GM12878 (cell line): ENCODE measurements around the gene CACNA2D3. TPM values are rescaled to one million over a fixed set of nuclear protein-coding genes. Genes with fewer than 3 reads are reported as not detected.

Experiments used
- ATAC-seq: fragments of 200-7000 bp; cut with Tn5 transposase; 3 replicates; pipeline ENCODE4 v1.9.1; 2020; ENCODE audit warnings: mild to moderate bottlenecking, moderate library complexity
- BruUV-seq: library from RNA; stranded (reverse); fragments of 400-500 nt; replicated peaks from 2 replicates; lab custom pipeline; 2021; lab: Mats Ljungman, UMichigan
- CTCF ChIA-PET: fragments of 300-600 bp; sonication (Branson Sonifier 250); formaldehyde crosslinking; extraction: SDS; loops from one replicate; lab custom pipeline; 2021; ENCODE audit warnings: inconsistent platforms; lab: Yijun Ruan, JAX
- POLR2A ChIA-PET: fragments of 350-600 bp; formaldehyde crosslinking; extraction: SDS; loops from one replicate; lab custom pipeline; 2021; ENCODE audit warnings: inconsistent platforms; lab: Charles Lee
- RAD21 ChIA-PET: fragments of 300-600 bp; sonication (Branson Sonifier 250); formaldehyde crosslinking; loops from one replicate; lab custom pipeline; 2023; ENCODE audit warnings: antibody characterized with exemption; ENCODE audit not compliant: unreplicated experiment; lab: Charles Lee
- SMC1A ChIA-PET: fragments of 300-600 bp; sonication (Branson Sonifier 250); formaldehyde crosslinking; loops from one replicate; lab custom pipeline; 2023; ENCODE audit not compliant: unreplicated experiment, uncharacterized antibody; lab: Charles Lee
- DNase-seq: peaks from one replicate; pipeline ENCODE4 v3.0.0-alpha.2; 2011; ENCODE audit warnings: low read depth, low spot score
- FAIRE-seq: peaks from 3 replicates; lab custom pipeline; 2011; peaks lifted over from hg19 to GRCh38; lab: Jason Lieb, UNC
- H2AFZ ChIP-seq: 2 replicates; pipeline ENCODE4 v1.6.0; 2011; ENCODE audit warnings: low read depth, low read length, control low read depth; ENCODE audit not compliant: control insufficient read depth
- H3K27ac ChIP-seq: 2 replicates; pipeline ENCODE4 v1.5.1; 2011; ENCODE audit warnings: control low read depth; ENCODE audit not compliant: control insufficient read depth, insufficient read depth
- H3K27me3 ChIP-seq, 2 experiments: replicated peaks in 1 of 2; 2 replicates each; pipeline versions ENCODE4 v1.6.0 to v1.6.1; 2011; ENCODE audit warnings: low read length in 1 of 2; ENCODE audit not compliant: control insufficient read depth in 2 of 2, insufficient read depth in 2 of 2
- H3K36me3 ChIP-seq, 2 experiments: 2 replicates each; pipeline ENCODE4 v1.5.1; 2011; ENCODE audit warnings: low read length in 1 of 2; ENCODE audit not compliant: control insufficient read depth in 2 of 2, insufficient read depth in 2 of 2
- H3K4me1 ChIP-seq: 2 replicates; pipeline ENCODE4 v1.6.1; 2011; ENCODE audit warnings: mild to moderate bottlenecking, low read length, moderate library complexity, mixed read lengths; ENCODE audit not compliant: control insufficient read depth, insufficient read depth
- H3K4me2 ChIP-seq: 2 replicates; pipeline ENCODE4 v1.6.0; 2011; ENCODE audit warnings: control low read depth; ENCODE audit not compliant: control insufficient read depth, insufficient read depth
- H3K4me3 ChIP-seq: fragments of 200-600 bp; sonication (generic); 2 replicates; pipeline ENCODE4 v1.5.1; 2016
- H3K79me2 ChIP-seq: 2 replicates; pipeline ENCODE4 v1.6.0; 2011; ENCODE audit warnings: low read length; ENCODE audit not compliant: control insufficient read depth, insufficient read depth
- H3K9ac ChIP-seq: 2 replicates; pipeline ENCODE4 v1.8.0; 2011; ENCODE audit warnings: low read length, control low read depth, mixed read lengths; ENCODE audit not compliant: control insufficient read depth, insufficient read depth
- H3K9me3 ChIP-seq: replicated peaks from 3 replicates; pipeline ENCODE4 v1.5.1; 2011; ENCODE audit warnings: mild to moderate bottlenecking, low read length; ENCODE audit not compliant: control insufficient read depth, insufficient read depth
- H4K20me1 ChIP-seq: 2 replicates; pipeline ENCODE4 v1.6.0; 2011; ENCODE audit not compliant: control insufficient read depth, insufficient read depth
- EP300 ChIP-seq, 2 experiments: fragments of 150-350 bp in 1 of 2; IDR thresholded peaks; 2 replicates each; pipeline ENCODE4 v1.6.1; 2011 to 2012; ENCODE audit warnings: low read depth in 2 of 2, low read length in 2 of 2, borderline replicate concordance in 1 of 2, improper control_type of control experiment in 1 of 2, inconsistent platforms in 1 of 2; ENCODE audit not compliant: control insufficient read depth in 1 of 2
- FOXM1 ChIP-seq: IDR thresholded peaks from 2 replicates; pipeline ENCODE4 v1.6.1; 2012; ENCODE audit warnings: low read depth, mild to moderate bottlenecking, inconsistent platforms, low read length, moderate library complexity
- IRF4 ChIP-seq: IDR thresholded peaks from 2 replicates; pipeline ENCODE4 v1.6.1; 2011; ENCODE audit warnings: low read depth, low read length
- MEF2B ChIP-seq: fragments of 450-650 bp; IDR thresholded peaks from 2 replicates; pipeline ENCODE4 v1.6.1; 2018; ENCODE audit warnings: mild to moderate bottlenecking, moderate library complexity; ENCODE audit not compliant: partially characterized antibody, poor library complexity, severe bottlenecking
- MTA2 ChIP-seq: fragments of 450-650 bp; IDR thresholded peaks from 2 replicates; pipeline ENCODE4 v1.6.1; 2016; ENCODE audit warnings: low read depth, mild to moderate bottlenecking, moderate library complexity
- NFXL1 ChIP-seq: fragments of 450-650 bp; IDR thresholded peaks from 2 replicates; pipeline ENCODE4 v1.6.1; 2017; ENCODE audit warnings: antibody characterized with exemption, mild to moderate bottlenecking, borderline replicate concordance
- NR2F1 ChIP-seq: fragments of 450-650 bp; conservative IDR thresholded peaks from 2 replicates; pipeline ENCODE4 v1.6.1; 2017; ENCODE audit warnings: mild to moderate bottlenecking
- SREBF2 ChIP-seq: IDR thresholded peaks from 2 replicates; pipeline ENCODE4 v1.6.1; 2012; ENCODE audit warnings: mild to moderate bottlenecking, low read length
- SRF ChIP-seq, 2 experiments: IDR thresholded peaks; 2 replicates each; pipeline ENCODE4 v1.6.1; 2011; ENCODE audit warnings: low read depth in 2 of 2, low read length in 2 of 2, mild to moderate bottlenecking in 1 of 2, moderate library complexity in 1 of 2
- WGBS: methylation state at CpG from one replicate; pipeline ENCODE4 v1.1.6; 2016; ENCODE audit warnings: low lambda C conversion rate; ENCODE audit not compliant: insufficient replicate concordance, insufficient coverage; ENCODE audit errors: missing lambda C conversion rate; 5-methylcytosine and 5-hydroxymethylcytosine counted together
- in situ Hi-C: fragments of 300-500 bp; cut with MboI; formaldehyde crosslinking; loops from 9 replicates; pipeline ENCODE4 v1.14.3; 2018; ENCODE audit warnings: mixed read lengths
- intact Hi-C: fragments of 100-400 bp; cut with micrococcal nuclease; formaldehyde crosslinking; loops from one replicate; pipeline ENCODE4 v1.14.2; 2022; ENCODE audit not compliant: unreplicated experiment
- polyA plus RNA-seq, 11 experiments: library from polyadenylated mRNA; depleted of rRNA in 4 of 11; unstranded in 6 of 11; stranded (reverse) in 5 of 11; fragments of >200 nt; fragmentation: Nextera tagmentation in 4 of 11; fragmentation: Illumina TruSeq in 1 of 11; extraction: Ambion mirVana in 4 of 11; extraction: Trizol in 1 of 11; gene quantifications; 1 replicate in 1 of 11; 2 replicates in 10 of 11; pipeline versions ENCODE4 v1.2.1 to v1.2.3, GENCODE V29; 2011 to 2016; ENCODE audit warnings: inconsistent platforms in 2 of 11, missing spikeins in 2 of 11, low read depth in 1 of 11
- total RNA-seq, 4 experiments: library from RNA; depleted of rRNA in 3 of 4; stranded (reverse); fragments of >200 nt in 3 of 4; fragmentation: Illumina TruSeq in 1 of 4; extraction: Trizol in 1 of 4; gene quantifications; 2 replicates each; pipeline versions ENCODE4 v1.2.1 to v1.2.3, GENCODE V29; 2013 to 2021
- TF ChIP-seq, protein P1 (sequence below): IDR thresholded peaks from 2 replicates; pipeline ENCODE4 v1.6.1; 2011; ENCODE audit warnings: mild to moderate bottlenecking, low read depth, low read length, moderate library complexity; ENCODE audit not compliant: insufficient replicate concordance
- TF ChIP-seq, protein P2 (sequence below): fragments of 450-650 bp; formaldehyde crosslinking; IDR thresholded peaks from 2 replicates; pipeline ENCODE4 v1.4.0; 2022; ENCODE audit warnings: mild to moderate bottlenecking, moderate library complexity
- TF ChIP-seq, protein P3 (sequence below), 3 experiments: IDR thresholded peaks in 2 of 3; conservative IDR thresholded peaks in 1 of 3; 2 replicates each; pipeline ENCODE4 v1.5.1; 2011; ENCODE audit warnings: low read depth in 3 of 3, low read length in 3 of 3, mild to moderate bottlenecking in 3 of 3, control low read depth in 2 of 3, moderate library complexity in 2 of 3, inconsistent platforms in 1 of 3, mixed read lengths in 1 of 3; ENCODE audit not compliant: control insufficient read depth in 2 of 3, insufficient read depth in 1 of 3; ENCODE audit errors: extremely low read depth in 1 of 3
- TF ChIP-seq, protein P4 (sequence below): fragments of 450-650 bp; formaldehyde crosslinking; IDR thresholded peaks from 2 replicates; pipeline ENCODE4 v1.5.0; 2022; ENCODE audit warnings: mild to moderate bottlenecking, missing genetic modification characterization

Gene CACNA2D3
- total and polyA plus RNA-seq, 10 of the 15 experiments (the other 5 are each of a cell fraction or from before 2014, with no cell fraction given) = not detected

DNA sequence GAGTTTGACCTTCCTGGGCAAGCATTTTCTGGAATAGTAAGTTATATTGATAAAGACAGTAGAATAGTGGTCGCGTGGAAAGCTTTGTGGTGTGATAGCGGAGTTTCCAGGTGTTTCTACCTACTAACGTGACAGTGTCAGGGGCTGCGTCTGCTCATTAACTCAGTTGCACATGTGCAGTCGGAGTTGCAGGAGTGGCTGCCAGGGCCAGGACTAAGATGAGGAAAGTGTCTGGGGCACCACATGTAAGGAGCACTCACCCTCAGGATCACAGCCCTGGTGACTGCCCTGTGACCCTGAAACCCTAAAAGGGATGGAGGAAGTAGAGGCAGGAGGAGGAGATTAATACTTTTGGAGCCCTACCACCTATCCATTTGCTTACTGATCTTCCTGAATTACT lies 510.5 kb downstream of the CACNA2D3 start:
- RAD21 ChIA-PET = no interaction called here
- CTCF ChIA-PET = no interaction called here
- Histone ChIP-seq H3K9ac (no peak overlapping the region), H4K20me1 (no peaks in the 10 kb centered on the region), H3K79me2 (no peaks in the 10 kb centered on the region), H3K27ac (no peak overlapping the region), H3K9me3 (no peaks in the 10 kb centered on the region), H3K4me2 (no peak overlapping the region), H3K36me3 (no peaks in the 10 kb centered on the region), H3K4me1 (no peaks in the 10 kb centered on the region), H3K4me3 (no peak overlapping the region), H2AFZ (no peak overlapping the region), H3K27me3 (no peaks in the 10 kb centered on the region; a peak in 1 of 4 replicates)
- WGBS = 46% methylated on average over 6 of the region's 6 CpGs
- TF ChIP-seq, protein P1, sequence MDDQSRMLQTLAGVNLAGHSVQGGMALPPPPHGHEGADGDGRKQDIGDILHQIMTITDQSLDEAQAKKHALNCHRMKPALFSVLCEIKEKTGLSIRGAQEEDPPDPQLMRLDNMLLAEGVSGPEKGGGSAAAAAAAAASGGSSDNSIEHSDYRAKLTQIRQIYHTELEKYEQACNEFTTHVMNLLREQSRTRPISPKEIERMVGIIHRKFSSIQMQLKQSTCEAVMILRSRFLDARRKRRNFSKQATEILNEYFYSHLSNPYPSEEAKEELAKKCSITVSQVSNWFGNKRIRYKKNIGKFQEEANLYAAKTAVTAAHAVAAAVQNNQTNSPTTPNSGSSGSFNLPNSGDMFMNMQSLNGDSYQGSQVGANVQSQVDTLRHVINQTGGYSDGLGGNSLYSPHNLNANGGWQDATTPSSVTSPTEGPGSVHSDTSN = no peak
- TF ChIP-seq MTA2 = no peak
- TF ChIP-seq, protein P2, sequence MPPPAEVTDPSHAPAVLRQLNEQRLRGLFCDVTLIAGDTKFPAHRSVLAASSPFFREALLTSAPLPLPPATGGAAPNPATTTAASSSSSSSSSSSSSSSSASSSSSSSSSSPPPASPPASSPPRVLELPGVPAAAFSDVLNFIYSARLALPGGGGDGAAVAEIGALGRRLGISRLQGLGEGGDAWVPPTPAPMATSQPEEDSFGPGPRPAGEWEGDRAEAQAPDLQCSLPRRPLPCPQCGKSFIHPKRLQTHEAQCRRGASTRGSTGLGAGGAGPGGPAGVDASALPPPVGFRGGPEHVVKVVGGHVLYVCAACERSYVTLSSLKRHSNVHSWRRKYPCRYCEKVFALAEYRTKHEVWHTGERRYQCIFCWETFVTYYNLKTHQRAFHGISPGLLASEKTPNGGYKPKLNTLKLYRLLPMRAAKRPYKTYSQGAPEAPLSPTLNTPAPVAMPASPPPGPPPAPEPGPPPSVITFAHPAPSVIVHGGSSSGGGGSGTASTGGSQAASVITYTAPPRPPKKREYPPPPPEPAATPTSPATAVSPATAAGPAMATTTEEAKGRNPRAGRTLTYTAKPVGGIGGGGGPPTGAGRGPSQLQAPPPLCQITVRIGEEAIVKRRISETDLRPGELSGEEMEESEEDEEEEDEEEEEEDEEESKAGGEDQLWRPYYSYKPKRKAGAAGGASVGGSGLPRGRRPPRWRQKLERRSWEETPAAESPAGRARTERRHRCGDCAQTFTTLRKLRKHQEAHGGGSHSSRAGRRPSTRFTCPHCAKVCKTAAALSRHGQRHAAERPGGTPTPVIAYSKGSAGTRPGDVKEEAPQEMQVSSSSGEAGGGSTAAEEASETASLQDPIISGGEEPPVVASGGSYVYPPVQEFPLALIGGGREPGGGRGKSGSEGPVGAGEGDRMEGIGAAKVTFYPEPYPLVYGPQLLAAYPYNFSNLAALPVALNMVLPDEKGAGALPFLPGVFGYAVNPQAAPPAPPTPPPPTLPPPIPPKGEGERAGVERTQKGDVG (CRISPR knock-in tag) = no peak
- TF ChIP-seq, protein P3, sequence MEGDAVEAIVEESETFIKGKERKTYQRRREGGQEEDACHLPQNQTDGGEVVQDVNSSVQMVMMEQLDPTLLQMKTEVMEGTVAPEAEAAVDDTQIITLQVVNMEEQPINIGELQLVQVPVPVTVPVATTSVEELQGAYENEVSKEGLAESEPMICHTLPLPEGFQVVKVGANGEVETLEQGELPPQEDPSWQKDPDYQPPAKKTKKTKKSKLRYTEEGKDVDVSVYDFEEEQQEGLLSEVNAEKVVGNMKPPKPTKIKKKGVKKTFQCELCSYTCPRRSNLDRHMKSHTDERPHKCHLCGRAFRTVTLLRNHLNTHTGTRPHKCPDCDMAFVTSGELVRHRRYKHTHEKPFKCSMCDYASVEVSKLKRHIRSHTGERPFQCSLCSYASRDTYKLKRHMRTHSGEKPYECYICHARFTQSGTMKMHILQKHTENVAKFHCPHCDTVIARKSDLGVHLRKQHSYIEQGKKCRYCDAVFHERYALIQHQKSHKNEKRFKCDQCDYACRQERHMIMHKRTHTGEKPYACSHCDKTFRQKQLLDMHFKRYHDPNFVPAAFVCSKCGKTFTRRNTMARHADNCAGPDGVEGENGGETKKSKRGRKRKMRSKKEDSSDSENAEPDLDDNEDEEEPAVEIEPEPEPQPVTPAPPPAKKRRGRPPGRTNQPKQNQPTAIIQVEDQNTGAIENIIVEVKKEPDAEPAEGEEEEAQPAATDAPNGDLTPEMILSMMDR (IDR thresholded peaks at IDR 0.05 in 2 of 3, conservative IDR thresholded peaks at IDR 0.05 in 1 of 3; ENCODE audit: control insufficient read depth in 2 of 3, extremely low read depth in 1 of 3, insufficient read depth in 1 of 3, low read depth in 3 of 3, low read length in 3 of 3) = no peak
- no peak for TF ChIP-seq NFXL1
- TF ChIP-seq SREBF2 = no peak
- TF ChIP-seq, protein P4, sequence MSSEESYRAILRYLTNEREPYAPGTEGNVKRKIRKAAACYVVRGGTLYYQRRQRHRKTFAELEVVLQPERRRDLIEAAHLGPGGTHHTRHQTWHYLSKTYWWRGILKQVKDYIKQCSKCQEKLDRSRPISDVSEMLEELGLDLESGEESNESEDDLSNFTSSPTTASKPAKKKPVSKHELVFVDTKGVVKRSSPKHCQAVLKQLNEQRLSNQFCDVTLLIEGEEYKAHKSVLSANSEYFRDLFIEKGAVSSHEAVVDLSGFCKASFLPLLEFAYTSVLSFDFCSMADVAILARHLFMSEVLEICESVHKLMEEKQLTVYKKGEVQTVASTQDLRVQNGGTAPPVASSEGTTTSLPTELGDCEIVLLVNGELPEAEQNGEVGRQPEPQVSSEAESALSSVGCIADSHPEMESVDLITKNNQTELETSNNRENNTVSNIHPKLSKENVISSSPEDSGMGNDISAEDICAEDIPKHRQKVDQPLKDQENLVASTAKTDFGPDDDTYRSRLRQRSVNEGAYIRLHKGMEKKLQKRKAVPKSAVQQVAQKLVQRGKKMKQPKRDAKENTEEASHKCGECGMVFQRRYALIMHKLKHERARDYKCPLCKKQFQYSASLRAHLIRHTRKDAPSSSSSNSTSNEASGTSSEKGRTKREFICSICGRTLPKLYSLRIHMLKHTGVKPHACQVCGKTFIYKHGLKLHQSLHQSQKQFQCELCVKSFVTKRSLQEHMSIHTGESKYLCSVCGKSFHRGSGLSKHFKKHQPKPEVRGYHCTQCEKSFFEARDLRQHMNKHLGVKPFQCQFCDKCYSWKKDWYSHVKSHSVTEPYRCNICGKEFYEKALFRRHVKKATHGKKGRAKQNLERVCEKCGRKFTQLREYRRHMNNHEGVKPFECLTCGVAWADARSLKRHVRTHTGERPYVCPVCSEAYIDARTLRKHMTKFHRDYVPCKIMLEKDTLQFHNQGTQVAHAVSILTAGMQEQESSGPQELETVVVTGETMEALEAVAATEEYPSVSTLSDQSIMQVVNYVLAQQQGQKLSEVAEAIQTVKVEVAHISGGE = no peak
- no peak for TF ChIP-seq MEF2B
- no peak for TF ChIP-seq SRF (IDR thresholded peaks at IDR 0.05; ENCODE audit: low read depth in 2 of 2, low read length in 2 of 2)
- TF ChIP-seq FOXM1 = no peak
- no peak for TF ChIP-seq NR2F1
- no peak for TF ChIP-seq EP300 (IDR thresholded peaks at IDR 0.05; ENCODE audit: borderline replicate concordance in 1 of 2, control insufficient read depth in 1 of 2, low read depth in 2 of 2, low read length in 2 of 2)
- no peak for TF ChIP-seq IRF4
- BruUV-seq = no TSS peak
- DNase-seq = no peak
- POLR2A ChIA-PET = no interaction called here
- in situ Hi-C loops (no loop called here), intact Hi-C loops (no loop called here)
- no peak for ATAC-seq
- SMC1A ChIA-PET = no interaction called here
- no peak for FAIRE-seq
